GM21360 (cell line): ENCODE data around the gene GRIA1.
"Not testable (repeated sequence)": the region's sequence is repeated elsewhere in the genome, so short reads cannot be mapped to it uniquely, and the experiment has no call there.

Source experiments
- ATAC-seq: cut with Tn5 transposase; IDR thresholded peaks from one replicate; pipeline ENCODE4 v1.9.1; 2021; ENCODE audit warnings: mild to moderate bottlenecking, moderate library complexity; ENCODE audit not compliant: unreplicated experiment

Gene GRIA1

GRCh38 chr5:153712946-153713345 is 222.5 kb downstream of the GRIA1 start:
- ATAC-seq = no peak

- no peak for ATAC-seq
These were observed 223.5 kb downstream of the GRIA1 start for GRCh38 chr5:153713943-153714342.

- ATAC-seq = no peak
These were observed 224.3 kb downstream of the GRIA1 start for GRCh38 chr5:153714798-153715197.

- no peak for ATAC-seq
These were observed 226.8 kb downstream of the GRIA1 start for GRCh38 chr5:153717287-153717686.

- ATAC-seq = no peak
These were observed 228.2 kb downstream of the GRIA1 start for GRCh38 chr5:153718713-153719112.

- ATAC-seq = no peak
These were observed 228.9 kb downstream of the GRIA1 start for GRCh38 chr5:153719324-153719723.

GRCh38 chr5:153723022-153723610 is 232.6 kb downstream of the GRIA1 start:
- not testable (repeated sequence) for ATAC-seq

- no peak for ATAC-seq
These were observed 251.6 kb downstream of the GRIA1 start for GRCh38 chr5:153742060-153742459.

- no peak for ATAC-seq
These were observed 254.3 kb downstream of the GRIA1 start for GRCh38 chr5:153744751-153745150.

- ATAC-seq = no peak
These were observed 255.4 kb downstream of the GRIA1 start for GRCh38 chr5:153745778-153746395.

- no peak for ATAC-seq
These were observed 256.0 kb downstream of the GRIA1 start for GRCh38 chr5:153746440-153746839.

- no peak for ATAC-seq
These were observed 258.4 kb downstream of the GRIA1 start for GRCh38 chr5:153748823-153749222.

GRCh38 chr5:153749960-153750359 is 259.5 kb downstream of the GRIA1 start:
- no peak for ATAC-seq

GRCh38 chr5:153751251-153751650 is 260.8 kb downstream of the GRIA1 start:
- no peak for ATAC-seq

- ATAC-seq = no peak
These were observed 262.4 kb downstream of the GRIA1 start for GRCh38 chr5:153752890-153753289.

GRCh38 chr5:153753645-153754432 is 263.4 kb downstream of the GRIA1 start:
- no peak for ATAC-seq

GRCh38 chr5:153755913-153756500 is 265.5 kb downstream of the GRIA1 start:
- ATAC-seq = no peak

- no peak for ATAC-seq
These were observed 266.1 kb downstream of the GRIA1 start for GRCh38 chr5:153756540-153756939.

GRCh38 chr5:153765987-153766386 is 275.5 kb downstream of the GRIA1 start:
- no peak for ATAC-seq

- no peak for ATAC-seq
These were observed 277.0 kb downstream of the GRIA1 start for GRCh38 chr5:153767221-153768188.

- no peak for ATAC-seq
These were observed 279.6 kb downstream of the GRIA1 start for GRCh38 chr5:153770066-153770465.
